Epidermal melanocyte (primary cell): Measurements from ENCODE around the gene POLR3A.
A peak's percentile ranks its signal among the peaks of the same experiment; 100 is the strongest.

Experiments used
- DNase-seq: peaks from one replicate; pipeline ENCODE4 v3.0.0; 2011; ENCODE audit warnings: low spot score; ENCODE audit not compliant: insufficient read length

Gene POLR3A

DNA sequence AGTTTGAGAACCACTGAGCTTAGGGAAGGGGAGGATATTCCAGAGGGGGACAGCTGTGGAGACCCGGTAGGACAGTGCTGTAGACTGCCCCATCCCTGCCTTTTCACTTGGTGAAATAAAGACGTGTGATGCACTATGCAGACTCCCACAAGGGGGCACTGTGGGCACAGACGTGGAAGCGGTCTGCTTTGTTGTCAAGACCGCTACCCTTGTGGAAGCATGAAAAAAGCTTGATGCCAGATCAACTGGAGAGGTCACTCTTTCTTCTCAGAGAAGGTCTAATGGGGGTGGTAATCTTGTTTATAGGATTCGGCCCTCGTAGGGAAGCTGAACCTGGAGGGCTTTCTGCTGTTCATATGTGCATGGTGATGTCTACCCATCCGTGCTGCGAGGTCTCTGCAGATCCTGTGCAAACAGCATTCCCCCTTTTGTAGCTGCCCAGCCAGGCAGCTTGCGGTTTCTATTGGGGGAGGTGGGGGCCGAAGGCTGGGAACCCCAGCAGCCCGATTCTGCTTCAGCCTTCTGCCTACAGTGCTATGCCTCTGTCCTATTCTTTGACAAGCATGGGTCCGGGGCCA lies 18.1 kb upstream of the POLR3A start:
- peak; percentile 49 for DNase-seq

DNA sequence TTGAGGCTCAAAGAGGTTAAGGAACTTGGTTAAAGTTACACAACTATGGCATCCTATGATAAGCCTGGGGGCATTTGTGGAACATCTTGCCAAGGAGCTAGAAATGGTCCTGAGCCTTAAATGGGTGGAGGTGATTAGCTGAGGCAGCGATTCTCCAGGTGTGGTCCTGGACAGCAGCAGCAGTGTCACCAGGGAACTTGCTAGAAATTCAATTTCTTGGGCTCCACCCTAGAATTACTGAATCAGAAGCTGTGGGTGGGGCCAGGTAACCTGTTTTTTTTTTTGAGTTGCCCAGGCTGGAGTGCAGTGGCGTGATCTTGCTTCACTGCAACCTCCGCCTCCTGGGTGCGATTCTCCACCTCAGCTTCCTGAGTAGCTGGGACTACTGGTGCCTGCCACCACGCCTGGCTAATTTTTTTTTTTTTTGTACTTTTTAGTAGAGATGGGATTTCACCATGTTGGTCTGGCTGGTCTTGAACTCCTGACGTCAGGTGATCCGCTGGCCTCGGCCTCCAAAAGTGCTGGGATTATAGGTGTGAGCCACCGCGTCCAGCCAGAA lies 17.5 kb upstream of the POLR3A start:
- no peak for DNase-seq

DNA sequence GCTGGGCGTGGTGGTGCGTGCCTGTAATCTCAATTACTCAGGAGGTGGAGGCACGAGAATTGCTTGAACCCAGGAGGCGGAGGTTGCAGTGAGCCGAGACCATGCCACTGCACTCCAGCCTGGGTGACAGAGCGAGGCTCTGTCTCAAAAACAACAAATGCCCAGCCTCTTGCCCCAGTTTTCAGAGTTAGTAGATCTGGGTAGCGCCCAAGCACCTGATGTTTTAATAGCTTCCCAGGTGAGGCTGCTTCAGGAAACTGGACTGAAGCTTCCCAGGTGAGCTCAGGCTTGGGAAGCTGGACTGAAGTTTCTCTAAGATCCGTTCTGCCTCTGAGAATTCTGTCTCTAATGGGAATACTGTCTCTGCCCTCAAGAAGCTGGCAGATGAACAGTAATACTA lies 16.5 kb upstream of the POLR3A start:
- no peak for DNase-seq

DNA sequence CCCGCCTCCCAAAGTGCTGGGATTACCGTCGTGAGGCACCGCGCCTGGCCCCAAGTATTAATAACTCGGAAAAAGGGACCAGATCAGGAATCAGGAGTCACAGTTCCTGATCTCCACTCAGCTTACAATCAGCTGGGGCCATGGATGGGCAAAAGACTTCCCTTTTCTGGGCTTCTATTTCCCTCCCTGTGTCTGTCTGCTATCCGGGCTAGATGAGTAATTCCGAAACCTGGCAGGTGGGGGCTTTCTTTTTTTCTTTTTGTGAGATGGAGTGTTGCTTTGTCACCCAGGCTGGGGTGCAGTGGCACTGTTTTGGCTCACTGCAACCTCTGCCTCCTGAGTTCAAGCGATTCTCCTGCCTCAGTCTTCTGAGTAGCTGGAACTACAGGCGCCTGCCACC lies 15.9 kb upstream of the POLR3A start:
- DNase-seq = no peak

DNA sequence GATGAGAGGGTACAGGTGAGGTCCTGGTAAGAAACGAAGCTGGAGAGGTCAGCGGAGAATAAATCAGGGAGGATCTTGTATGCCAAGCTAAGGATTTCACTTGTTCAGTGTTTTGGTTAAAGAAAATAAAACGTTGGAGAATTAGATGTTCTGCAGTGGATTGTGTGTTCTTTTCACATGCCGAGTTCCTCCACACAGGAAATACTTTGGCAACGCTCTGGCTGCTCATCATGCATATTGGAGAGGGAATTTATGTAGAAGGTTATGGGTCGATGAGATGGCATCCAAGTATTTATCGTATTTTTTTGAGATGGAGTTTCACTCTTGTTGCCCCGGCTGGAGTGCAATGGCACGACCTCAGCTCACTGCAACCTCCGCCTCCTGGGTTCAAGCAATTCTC lies 15.4 kb upstream of the POLR3A start:
- no peak for DNase-seq

DNA sequence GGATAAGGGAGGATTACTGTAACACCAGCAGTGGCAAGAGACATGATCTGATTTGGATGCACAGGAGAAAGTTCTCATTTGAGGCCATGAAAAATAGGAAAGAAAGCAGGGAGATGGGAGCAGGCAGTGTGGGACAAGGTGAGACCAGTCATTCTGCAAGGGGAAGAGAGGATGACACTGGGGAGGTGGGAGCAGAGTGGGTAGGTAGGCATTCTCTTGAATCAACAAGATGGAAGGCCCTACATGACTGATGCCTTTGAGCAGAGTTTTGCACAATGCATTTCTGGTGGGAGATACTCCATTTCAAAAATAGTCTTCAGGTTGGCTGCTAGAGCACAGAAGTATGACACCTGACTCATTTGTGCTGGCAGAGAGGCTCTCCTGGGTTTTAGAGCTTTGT lies 14.9 kb upstream of the POLR3A start:
- DNase-seq = no peak

DNA sequence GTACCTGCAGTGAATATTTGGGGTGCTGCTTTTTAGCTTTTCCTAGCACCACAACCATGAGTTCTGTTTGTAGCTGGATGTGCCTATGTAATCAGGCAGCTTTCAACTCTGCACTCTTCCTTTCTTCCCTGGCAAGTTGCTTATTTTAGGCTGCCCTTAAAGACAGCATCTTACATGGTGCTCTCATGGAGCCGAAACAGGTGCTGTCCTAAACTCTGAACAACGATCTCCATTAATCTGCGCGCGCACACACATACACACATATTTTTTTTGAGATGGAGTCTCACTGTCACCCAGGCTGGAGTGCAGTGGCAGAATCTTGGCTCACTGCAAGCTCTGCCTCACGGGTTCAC lies 13.4 kb upstream of the POLR3A start:
- DNase-seq = no peak

DNA sequence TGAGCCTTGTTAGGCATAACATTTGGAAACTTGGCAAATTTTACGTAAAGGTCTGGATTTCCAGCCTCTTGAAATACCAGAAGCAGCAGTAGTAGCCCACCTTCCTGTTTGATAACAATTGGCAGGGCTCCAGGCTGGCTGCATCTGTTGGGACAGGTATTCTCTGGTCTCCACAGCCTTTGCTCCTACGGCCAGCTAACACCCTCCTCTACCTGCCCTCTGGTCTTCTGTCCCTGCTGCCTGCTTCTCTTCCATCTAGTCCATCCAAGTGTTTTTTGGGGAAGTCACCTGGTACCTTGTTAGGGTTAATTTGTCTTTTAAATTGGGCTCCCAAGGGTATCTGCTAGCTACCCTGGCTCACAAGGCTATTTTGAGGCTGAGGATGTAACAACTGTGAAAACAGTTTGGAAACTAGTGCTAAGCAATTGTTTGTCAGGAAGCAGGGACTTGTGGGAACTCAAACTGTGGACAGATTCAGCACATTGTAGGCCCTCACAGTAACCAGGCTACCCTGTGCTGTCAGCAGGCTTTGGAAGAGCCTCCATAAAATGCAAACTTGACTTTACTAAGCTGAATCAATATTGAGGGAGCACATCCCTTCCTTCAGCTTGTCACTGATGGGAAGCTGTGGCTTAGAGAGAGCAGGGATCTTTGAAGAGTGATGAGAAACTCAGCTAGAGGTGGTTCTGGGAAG lies 12.9 kb upstream of the POLR3A start:
- DNase-seq = no peak

DNA sequence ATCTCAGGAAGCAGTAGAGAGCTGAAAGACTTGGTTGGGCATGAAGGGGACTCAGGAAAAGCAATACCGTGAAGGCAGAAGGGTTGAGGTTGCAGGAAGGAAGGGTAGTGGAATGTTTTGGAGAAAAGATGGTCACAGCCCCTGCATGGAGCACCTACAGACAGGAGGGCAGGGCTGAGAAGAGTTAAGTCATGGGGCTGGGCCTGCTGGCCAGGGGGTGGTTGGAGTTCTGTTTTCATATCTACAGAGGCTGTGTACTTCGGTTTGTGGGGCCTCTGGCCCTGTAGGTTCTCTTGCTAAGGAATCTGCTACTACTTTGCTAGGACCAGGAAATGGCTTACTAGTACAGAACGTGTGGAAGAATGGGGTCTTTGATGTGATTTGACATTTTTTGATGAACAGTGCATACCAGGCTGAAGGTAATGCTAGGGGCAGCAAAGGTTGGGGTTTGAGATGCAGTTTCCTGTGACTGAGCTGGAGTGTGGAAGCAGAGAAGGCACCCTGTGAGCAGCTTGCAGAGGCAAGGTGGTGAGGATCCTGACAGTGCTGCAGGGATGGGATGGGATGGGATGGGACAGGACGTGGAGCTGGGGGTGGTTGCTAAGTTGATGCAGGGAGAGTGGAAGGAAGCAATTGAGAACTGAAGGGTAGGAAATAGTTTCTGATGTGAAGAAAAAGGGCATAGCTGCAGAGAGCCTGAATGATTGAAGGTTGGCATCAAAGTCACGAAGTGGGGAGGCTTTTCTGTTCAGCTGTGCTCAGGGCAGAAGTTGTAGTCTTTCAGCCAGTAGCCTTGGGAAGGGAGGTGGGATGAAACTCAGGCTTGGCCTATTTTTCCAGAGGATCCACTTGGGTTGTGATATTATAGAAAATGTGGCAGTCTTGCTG lies 12.1 kb upstream of the POLR3A start:
- no peak for DNase-seq

DNA sequence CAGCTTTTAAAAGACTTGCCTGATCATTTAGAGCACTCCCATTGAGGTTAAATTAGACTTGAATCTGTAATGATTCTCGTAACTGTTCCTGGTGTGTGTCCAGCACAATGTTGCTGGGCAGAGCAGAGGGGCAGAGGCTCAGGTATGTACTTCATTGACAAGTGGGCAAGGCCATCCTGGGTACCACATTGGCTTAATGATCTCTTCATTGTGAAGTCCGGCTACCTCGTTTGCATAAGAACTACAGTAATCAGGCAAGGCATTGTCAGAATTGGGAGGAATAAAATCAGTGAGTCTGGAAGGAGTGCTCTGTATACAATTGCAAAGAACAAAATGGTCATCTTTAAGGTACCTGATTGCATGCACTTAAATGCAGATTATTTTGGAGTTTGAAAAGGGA lies 10.4 kb upstream of the POLR3A start:
- DNase-seq = no peak

DNA sequence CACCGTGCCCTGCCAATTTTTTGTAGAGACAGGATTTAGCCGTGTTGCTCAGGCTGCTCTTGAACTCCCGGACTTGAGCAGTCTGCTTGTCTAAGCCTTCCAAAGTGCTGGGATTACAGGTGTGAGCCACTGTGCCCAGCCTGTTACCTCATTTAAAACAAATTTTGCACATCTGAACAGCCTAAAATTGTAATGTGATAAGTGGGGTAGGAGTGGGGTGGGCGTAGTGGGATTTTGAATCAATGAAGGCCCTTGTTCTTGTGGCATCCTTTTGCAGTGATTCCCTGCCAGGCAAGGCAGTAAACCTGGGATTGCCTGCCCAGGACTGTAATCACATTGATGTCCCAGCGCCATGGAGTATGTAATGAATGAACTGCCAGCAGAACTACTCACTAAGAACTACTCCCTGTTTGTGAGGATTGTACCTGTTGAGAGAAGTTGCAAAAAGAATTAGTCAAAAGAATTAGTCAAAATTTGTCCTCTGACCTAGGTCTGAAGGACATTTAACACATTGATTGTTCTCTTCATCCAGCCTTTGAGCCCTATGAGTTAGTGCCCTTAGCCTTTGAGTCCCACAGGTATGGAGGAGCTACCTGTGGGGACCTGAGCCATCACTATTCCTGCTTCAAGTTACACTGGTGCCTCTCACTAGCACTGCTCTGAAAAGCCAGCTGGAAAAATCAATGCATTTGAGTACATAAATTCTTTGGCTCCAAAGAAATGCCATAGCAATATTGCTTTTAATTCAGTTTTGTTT lies 9.7 kb upstream of the POLR3A start:
- DNase-seq = no peak

DNA sequence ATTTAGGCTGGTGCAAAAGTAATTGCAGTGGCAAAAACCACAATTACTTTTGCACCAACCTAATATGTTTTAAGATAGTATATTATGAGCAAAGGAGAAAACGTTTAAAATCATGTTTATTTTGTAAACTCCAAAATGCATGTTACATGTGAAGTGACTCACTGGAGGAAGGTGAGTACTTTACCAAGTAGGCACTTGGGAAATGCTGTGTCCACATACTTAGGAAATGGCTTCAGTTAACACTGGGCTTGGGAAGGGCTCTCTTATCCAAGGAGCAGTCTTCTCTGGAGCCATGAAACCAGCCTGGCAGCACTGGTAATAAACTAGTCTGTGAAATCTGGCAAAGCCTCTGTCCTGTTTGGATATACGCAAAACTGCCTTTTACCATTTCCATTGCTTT lies 8.8 kb upstream of the POLR3A start:
- no peak for DNase-seq

DNA sequence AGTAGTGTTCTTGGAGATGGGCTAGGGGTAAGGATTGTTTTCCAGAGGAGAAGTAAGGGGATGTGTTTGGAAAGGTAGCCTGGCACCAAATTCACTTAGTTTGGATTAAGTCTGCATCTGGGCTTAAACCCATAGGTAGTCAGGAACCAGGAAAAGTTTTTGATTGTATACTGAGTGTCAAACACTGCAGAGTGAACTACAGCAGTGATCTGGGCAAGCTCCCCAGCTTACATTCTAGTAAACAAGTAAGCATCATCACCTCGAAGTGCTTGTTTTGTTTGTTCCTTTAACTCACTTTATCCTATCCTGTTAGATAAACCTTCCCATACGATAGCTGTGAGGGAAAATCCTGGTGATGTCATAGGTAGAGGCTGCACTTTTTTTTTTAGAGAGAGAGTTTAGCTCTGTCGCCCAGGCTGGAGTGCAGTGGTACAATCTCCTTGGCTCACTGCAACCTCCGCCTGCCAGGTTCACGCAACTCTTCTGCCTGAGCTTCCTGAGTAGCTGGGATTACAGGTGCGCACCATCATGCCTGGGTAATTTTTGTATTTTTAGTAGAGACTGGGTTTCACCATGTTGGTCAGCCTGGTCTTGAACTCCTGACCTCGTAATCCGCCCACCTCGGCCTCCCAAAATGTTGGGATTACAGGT lies 6.7 kb upstream of the POLR3A start:
- no peak for DNase-seq

DNA sequence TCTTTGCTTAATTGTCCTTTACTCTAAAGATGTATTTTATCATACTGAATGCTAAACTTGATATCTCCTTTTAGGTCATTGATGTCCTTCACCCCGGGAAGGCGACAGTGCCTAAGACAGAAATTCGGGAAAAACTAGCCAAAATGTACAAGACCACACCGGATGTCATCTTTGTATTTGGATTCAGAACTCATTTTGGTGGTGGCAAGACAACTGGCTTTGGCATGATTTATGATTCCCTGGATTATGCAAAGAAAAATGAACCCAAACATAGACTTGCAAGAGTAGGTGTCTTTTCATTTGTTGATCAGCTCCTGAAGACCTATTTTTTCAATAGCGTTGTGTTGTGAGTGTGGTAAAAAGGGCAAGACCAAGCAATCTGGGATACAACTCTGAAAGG lies 6.1 kb upstream of the POLR3A start:
- no peak for DNase-seq

DNA sequence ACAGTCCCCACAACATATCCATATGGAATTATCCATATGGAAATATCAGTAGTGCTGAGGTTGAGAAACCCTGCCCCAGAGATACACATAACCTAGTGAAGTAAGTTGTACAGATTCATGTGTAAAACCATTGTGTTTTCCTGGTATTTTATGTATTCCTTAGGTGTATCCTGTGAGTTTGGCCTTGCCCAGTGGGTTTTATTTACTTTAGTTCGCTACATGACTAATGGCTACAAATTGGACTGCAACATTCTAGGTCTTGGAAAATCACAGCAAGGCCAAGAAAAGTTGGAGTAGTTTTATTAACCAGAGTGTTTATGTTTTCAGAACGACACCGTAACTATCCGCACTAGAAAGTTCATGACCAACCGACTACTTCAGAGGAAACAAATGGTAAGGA lies 5.7 kb upstream of the POLR3A start:
- DNase-seq = no peak

DNA sequence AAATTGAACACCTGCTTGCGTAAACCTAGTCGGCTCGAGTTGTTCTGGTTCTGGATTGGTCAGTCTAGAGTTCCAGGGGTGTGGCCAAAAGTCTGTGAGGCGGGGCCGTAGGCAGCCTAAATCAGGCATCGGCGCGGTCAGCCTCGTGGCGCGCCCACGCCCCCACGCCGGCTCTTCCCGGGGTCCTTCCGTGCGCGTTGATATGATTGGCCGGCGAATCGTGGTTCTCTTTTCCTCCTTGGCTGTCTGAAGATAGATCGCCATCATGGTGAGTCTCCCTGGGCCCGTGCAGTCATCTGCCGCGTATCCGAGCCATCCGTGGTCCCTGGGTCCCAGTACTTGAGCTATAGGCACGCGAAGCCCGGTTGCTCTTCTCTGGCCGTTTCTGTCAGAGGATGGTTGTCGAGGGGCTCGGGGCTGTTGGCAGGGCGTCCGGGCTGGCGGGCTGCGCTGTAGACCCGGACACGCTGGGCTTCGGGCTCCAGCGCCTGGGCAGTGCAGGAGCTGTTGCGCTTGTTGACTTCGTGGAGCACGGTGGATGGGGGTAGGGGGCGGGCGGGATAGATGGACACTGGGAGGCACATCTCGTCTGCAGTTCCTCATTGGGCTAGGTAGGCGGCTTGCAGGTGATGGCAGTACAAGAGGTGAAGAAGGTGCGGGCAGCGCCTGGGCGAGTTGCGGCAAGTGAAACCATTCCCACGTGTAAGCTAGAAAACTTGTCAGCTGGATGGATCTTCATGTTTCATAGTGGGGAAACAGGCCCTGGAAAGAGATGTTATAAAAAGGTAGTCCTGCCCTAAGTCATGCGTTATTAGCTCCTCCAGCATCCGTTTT lies 4.5 kb upstream of the POLR3A start, which contains the start of gene RPS24:
TSS of gene RPS24 (plus strand) at position 227 of the 834 bp plus-strand sequence. CDS start at position 266, 39 bp downstream.
- DNase-seq = peak; percentile 84

DNA sequence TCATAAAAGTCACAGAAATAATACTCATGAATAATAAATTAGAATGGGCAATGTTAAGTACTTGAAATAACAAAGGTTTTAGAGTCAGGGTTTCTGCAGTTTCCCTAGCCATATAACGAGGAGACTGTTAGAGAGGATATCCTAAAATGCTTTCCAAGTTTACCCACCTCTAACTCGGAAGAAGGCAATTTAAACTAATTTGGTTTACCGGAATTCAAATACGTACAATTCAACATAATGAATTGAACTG lies 4.0 kb upstream of the POLR3A start:
- no peak for DNase-seq

DNA sequence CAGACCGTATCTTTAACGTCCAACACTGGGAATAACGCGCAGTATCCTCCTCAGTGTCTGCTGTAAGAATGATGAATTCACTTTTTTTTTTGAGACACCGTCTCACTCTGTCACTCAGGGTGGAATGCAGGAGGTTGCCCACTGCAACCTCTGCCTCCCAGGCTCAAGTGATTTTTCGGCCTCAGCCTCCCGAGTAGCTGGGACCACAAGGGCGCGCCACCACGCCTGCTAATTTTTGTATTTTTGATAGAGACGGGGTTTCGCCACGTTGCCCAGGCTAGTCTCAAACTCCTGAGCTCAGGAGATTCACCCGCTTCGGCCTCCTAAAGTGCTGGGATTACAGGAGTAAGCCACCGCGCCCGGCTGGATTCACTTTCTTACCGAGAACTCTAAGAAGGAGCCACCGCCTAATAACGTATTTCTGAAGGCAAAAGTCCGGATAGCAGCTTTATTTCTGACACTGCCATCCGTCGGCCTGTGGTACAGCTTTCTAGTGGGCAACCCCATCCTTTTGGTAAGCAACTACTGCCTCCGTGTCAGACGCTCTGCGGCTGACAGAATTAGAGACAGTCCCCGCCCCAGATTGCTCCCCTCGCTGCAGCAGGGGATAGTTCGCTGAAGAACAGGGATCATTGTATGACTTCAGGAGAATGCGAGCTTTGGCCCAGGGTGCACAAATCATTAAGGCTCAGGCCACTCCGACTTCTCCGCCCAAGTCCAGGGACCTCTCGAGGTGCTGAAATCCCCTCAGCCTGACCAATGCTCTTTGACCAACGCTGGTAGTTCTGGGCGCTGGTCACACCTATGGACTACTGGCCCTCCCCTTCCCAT lies 662 bp downstream of the POLR3A start:
- DNase-seq = peak; percentile 26

DNA sequence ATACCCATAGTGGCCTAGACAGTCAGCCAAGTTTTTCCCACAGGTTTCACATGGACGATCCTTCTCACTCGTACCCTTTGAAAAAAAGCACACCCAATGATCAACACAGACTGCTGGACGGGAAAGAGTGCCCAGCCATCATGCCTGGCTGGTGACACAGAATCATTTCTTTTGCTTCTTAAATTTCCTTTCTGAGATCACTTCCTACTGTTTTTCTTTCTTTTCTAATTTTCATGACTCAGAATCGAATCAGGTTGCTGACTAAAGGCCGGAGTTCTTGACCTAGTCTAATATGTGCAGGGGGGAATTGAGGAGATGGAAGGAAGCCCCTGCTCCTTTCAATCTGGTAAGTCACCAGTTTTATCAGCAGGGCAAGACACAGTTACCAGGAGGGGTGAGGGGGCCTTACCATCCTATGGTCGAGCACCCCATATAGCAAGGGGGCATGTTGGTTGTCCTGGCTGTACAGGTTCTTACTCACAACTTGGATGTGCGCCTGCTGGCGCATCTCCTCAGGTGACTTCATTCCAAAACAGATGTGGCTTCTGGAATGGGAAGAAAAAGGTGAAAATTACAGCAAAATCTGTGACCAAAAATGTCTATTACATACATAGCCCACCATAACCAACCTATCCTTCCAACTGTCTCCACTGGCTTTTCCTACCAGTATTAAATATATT lies 3.5 kb downstream of the POLR3A start:
- DNase-seq = no peak
